Activated CD4-positive, alpha-beta memory T cell treated with anti-CD3 and anti-CD28 coated beads, Interleukin-2, amount 10 ng/mL, durations not matched to agents 7 days and 5 days (primary cell): Measurements from ENCODE around the gene EPS15. TPM values are rescaled to one million over a fixed set of nuclear protein-coding genes. Genes with fewer than 3 reads are reported as not detected.
"Not testable (repeated sequence)": the region's sequence is repeated elsewhere in the genome, so short reads cannot be mapped to it uniquely, and the experiment has no call there.

Experiments
- CTCF ChIA-PET: fragments of 350-600 bp; sonication (Branson Sonifier 250); formaldehyde crosslinking; loops from one replicate; lab custom pipeline; 2021; ENCODE audit warnings: antibody characterized with exemption, inconsistent platforms; lab: Charles Lee
- POLR2A ChIA-PET: fragments of 350-600 bp; sonication (Branson Sonifier 250); formaldehyde crosslinking; loops from one replicate; lab custom pipeline; 2021; ENCODE audit warnings: antibody characterized with exemption; lab: Charles Lee
- DNase-seq: peaks from one replicate; pipeline ENCODE4 v3.0.0-alpha.2; 2020
- H3K27ac Mint-ChIP-seq: one replicate; pipeline ENCODE4 v1.8.0; 2021; ENCODE audit warnings: mild to moderate bottlenecking, mixed read lengths
- H3K27me3 Mint-ChIP-seq: one replicate; pipeline ENCODE4 v1.8.0; 2021; ENCODE audit warnings: mixed read lengths
- H3K36me3 Mint-ChIP-seq: one replicate; pipeline ENCODE4 v1.8.0; 2021; ENCODE audit warnings: low read depth, mixed read lengths
- H3K4me1 Mint-ChIP-seq: one replicate; pipeline ENCODE4 v1.8.0; 2021; ENCODE audit warnings: mixed read lengths
- H3K4me3 Mint-ChIP-seq: one replicate; pipeline ENCODE4 v1.8.0; 2021; ENCODE audit warnings: mild to moderate bottlenecking, mixed read lengths
- H3K9me3 Mint-ChIP-seq: one replicate; pipeline ENCODE4 v1.8.0; 2021; ENCODE audit warnings: mixed read lengths
- total RNA-seq, 2 experiments: library from RNA; stranded (reverse); gene quantifications; one replicate each; pipeline ENCODE4 v1.2.3, GENCODE V29; 2021

Gene EPS15
- total RNA-seq, 2 experiments from 2014 or later = 71.8 to 75.0 TPM

DNA sequence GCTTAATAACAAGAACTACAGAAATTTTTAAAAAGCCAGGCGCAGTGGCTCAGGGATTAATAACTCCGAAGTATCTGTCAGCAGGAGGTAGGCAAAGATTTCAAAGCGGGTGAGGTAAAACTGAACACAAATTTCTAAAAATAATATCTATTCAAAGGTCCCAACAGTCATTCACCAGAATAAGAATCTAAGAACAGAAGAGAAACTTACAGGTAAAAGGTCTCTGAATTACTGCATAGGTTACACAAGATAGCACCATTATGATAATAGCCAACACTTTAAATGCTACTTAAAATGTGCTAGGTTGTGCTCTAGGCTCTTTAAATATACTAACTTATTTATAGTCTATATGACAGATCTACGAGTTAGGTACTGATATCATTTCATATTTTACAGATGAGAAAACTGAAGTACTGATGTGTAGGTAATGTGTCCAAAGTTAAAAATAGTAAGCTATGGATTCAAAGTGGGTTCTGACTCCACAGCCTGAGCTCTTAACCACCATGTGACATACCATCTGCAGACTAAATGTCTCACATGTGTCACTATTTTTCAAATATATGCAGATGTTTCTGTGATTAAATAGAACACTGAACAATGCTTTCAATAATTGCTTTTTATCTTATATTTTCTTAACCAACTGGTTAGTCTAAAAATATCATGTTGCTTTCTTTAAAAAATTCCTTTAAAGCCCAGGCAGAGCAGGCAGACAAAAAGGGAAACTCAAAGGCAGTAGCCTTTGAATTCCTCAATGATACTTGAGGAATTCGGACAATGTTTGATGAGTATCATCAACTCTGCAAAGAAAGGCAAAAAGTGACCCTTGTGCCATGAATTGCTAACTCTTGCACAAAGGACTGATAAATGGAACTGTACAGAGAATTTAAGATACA, 108.3 kb downstream of the EPS15 start:
- H3K27ac Mint-ChIP-seq = no peak overlapping the region
- CTCF ChIA-PET = no interaction called here
- no peak overlapping the region for H3K4me3 Mint-ChIP-seq
- H3K9me3 Mint-ChIP-seq = no peaks in the 10 kb centered on the region
- DNase-seq = no peak
- H3K4me1 Mint-ChIP-seq = peaks cover 6% of the 10 kb centered on the region
- H3K27me3 Mint-ChIP-seq = no peaks in the 10 kb centered on the region
- H3K36me3 Mint-ChIP-seq = peaks cover 54% of the 10 kb centered on the region
- POLR2A ChIA-PET = no interaction called here

DNA sequence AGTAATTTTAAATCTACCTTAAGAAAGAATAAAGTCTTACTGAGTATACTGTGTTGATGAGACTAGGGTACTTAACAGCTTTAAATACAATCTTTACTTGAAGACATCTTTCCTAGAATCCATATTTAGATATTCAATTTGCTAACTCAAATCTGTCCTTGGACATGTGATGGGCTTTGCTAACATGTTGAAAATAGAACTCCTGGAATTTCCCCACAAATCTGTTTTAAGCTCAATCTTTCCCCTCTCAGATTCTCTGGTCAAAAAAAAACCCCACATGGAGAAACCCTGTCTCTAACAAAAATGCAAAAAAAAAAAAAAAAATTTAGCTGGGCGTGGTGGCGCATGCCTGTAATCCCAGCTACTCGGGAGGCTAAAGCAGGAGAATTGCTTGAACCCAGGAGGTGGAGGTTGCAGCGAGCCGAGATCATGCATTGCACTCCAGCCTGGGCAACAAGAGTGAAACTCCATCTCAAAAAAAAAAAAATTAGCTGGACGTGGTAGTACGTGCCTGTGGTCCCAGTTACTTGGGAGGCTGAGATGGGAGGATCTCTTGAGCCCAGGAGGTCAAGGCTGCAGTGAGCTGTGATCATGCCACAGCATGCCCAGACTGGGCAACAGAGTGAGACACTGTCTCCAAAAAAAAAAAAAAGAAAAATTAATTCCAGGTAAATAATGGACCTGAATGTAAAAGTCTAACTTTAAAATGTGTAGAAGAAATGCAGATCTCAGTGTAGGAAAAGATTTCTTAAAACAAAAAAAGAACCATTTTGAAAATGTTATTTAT, 109.1 kb downstream of the EPS15 start:
- DNase-seq, POLR2A ChIA-PET, H3K4me3 Mint-ChIP-seq, H3K9me3 Mint-ChIP-seq, H3K4me1 Mint-ChIP-seq, H3K27ac Mint-ChIP-seq, CTCF ChIA-PET, H3K27me3 Mint-ChIP-seq: not testable (repeated sequence)
- peaks cover 60% of the 10 kb centered on the region for H3K36me3 Mint-ChIP-seq

DNA sequence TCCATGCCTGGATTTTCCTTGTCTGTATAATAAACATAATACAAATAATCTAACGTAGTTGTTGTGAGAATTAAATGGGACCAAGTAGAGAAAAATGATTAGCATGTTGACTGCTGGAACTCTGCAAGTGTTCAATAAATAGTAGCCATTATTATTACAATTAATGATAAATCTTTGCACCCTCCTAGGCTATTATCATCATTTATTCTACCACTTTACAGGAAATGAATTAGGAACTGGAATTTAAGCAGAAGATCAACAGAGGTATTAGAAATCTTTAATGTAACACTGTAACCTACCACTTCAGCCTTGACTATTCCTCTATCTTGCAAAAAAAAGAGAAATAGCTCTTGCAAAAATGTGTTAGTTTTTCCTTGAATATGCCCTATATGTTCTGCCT, 126.8 kb downstream of the EPS15 start:
- no peaks in the 10 kb centered on the region for H3K27me3 Mint-ChIP-seq
- no peaks in the 10 kb centered on the region for H3K4me1 Mint-ChIP-seq
- no peak overlapping the region for H3K27ac Mint-ChIP-seq
- CTCF ChIA-PET = no interaction called here
- DNase-seq = no peak
- peaks cover 41% of the 10 kb centered on the region for H3K36me3 Mint-ChIP-seq
- POLR2A ChIA-PET = interaction anchor here (0.6 kb wide), 1 partner anchor 9 kb away, joined by 3 read pairs; no protein-coding TSS in a partner anchor
- H3K4me3 Mint-ChIP-seq = no peak overlapping the region
- no peaks in the 10 kb centered on the region for H3K9me3 Mint-ChIP-seq

DNA sequence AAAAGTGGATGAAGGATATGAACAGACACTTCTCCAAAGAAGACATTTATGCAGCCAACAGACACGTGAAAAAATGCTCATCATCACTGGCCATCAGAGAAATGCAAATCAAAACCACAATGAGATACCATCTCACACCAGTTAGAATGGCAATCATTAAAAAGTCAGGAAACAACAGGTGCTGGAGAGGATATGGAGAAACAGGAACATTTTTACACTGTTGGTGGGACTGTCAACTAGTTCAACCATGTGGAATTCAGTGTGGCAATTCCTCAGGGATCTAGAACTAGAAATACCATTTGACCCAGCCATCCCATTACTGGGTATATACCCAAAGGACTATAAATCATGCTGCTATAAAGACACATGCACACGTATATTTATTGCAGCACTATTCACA, 128.4 kb downstream of the EPS15 start:
- DNase-seq, POLR2A ChIA-PET, H3K9me3 Mint-ChIP-seq, H3K4me3 Mint-ChIP-seq, H3K27me3 Mint-ChIP-seq, H3K27ac Mint-ChIP-seq, CTCF ChIA-PET, H3K4me1 Mint-ChIP-seq: not testable (repeated sequence)
- H3K36me3 Mint-ChIP-seq = peaks cover 44% of the 10 kb centered on the region

DNA sequence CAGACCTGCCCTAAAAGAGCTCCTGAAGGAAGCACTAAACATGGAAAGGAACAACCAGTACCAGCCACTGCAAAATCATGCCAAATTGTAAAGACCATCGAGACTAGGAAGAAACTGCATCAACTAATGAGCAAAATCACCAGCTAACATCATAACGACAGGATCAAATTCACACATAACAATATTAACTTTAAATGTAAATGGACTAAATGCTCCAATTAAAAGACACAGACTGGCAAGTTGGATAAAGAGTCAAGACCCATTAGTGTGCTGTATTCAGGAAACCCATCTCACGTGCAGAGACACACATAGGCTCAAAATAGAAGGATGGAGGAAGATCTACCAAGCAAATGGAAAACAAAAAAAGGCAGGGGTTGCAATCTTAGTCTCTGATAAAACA, 131.8 kb downstream of the EPS15 start:
- DNase-seq, H3K4me3 Mint-ChIP-seq, H3K4me1 Mint-ChIP-seq, H3K27ac Mint-ChIP-seq, H3K27me3 Mint-ChIP-seq, POLR2A ChIA-PET, CTCF ChIA-PET: not testable (repeated sequence)
- peaks cover 59% of the 10 kb centered on the region for H3K36me3 Mint-ChIP-seq
- peaks cover 17% of the 10 kb centered on the region for H3K9me3 Mint-ChIP-seq

DNA sequence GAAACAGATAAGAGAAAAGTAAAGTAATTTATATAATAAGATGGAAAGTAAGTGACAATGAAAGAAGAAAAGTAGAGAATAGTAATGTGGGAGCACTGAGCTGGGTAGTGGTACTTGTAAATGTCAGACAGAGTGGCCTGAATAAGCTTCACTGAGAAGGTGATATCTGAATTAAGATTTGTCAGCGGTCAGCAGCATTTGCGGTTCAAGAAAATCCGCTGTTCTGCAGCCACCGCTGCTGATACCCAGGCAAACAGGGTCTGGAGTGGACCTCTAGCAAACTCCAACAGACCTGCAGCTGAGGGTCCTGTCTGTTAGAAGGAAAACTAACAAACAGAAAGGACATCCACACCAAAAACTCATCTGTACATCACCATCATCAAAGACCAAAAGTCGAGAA, 132.8 kb downstream of the EPS15 start:
- Mint-ChIP-seq H3K36me3 (peaks cover 59% of the 10 kb centered on the region), H3K9me3 (peaks cover 17% of the 10 kb centered on the region)
- H3K4me3 Mint-ChIP-seq, DNase-seq, H3K27ac Mint-ChIP-seq, H3K4me1 Mint-ChIP-seq, H3K27me3 Mint-ChIP-seq, CTCF ChIA-PET: not testable (repeated sequence)
- POLR2A ChIA-PET = interaction anchor here (0.9 kb wide), 1 partner anchor 11 kb away, joined by 3 read pairs; no protein-coding TSS in a partner anchor

DNA sequence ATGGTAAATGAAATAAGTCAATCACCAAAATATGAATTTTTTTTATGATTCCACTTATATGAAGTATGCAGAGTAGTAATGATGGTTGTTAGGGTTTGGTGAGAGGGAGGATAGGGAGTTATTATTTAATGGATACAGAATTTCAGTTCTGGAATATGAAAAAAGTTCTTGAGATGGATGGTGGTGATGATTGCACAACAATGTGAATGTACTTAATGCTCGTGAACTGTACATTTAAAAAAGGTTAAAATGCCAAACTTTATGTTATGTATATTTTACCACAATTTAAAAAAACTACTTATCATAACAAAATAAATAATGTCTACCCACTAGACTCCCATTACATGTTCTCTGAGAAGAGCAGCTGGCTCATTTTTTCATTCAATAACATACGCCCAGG, 133.3 kb downstream of the EPS15 start:
- ChIA-PET CTCF (no interaction called here), POLR2A (interaction anchor here (0.9 kb wide), 1 partner anchor 12 kb away, joined by 3 read pairs; no protein-coding TSS in a partner anchor)
- H3K36me3 Mint-ChIP-seq = peaks cover 62% of the 10 kb centered on the region

DNA sequence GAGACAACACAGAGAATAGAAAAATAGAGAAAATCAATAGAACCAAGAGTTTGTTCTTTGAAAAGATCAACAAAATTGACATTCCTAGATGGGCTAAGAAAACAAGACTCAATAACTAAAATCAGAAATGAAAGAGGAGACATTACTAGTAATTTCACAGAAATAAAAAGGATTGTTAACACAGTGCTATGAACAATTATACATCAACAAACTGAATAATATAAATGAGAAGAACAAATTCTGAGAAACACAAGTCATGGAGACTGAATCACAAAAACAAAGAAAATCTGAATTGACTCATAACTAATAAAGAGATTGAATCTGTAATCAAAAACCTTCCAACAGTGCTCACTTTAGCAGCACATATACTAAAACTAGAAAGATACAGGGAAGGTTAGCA, 137.1 kb downstream of the EPS15 start:
- CTCF ChIA-PET = no interaction called here
- no peak overlapping the region for H3K27ac Mint-ChIP-seq

More for the DNA sequence above, 133.3 kb downstream of the EPS15 start:
- H3K4me1 Mint-ChIP-seq = no peaks in the 10 kb centered on the region
- no peak overlapping the region for H3K4me3 Mint-ChIP-seq
- DNase-seq = no peak
- H3K9me3 Mint-ChIP-seq = peaks cover 17% of the 10 kb centered on the region
- H3K27ac Mint-ChIP-seq = no peak overlapping the region
- no peaks in the 10 kb centered on the region for H3K27me3 Mint-ChIP-seq

DNA sequence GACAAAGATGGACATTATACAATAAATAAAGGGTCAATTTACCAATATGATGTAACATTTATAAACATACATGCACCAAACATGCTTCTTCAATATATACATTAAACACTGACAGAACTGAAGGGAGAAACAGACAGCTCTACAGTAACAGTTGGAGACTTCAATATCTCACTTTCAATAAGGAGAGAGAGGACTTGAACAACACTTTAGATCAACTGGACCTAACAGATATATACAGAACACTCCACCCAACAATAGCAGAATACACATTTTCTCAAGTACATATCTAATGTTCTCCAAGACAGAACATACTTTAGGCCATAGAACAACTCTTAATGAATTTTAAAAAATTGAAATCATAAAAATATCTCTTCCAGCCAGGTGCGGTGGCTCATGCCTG, 138.1 kb downstream of the EPS15 start:
- no peak for DNase-seq
- no peak overlapping the region for H3K4me3 Mint-ChIP-seq
- ChIA-PET CTCF (no interaction called here), POLR2A (no interaction called here)
- no peaks in the 10 kb centered on the region for H3K4me1 Mint-ChIP-seq
- H3K36me3 Mint-ChIP-seq = peaks cover 67% of the 10 kb centered on the region
- H3K9me3 Mint-ChIP-seq = peaks cover 17% of the 10 kb centered on the region
- no peaks in the 10 kb centered on the region for H3K27me3 Mint-ChIP-seq
- no peak overlapping the region for H3K27ac Mint-ChIP-seq

More for the DNA sequence above, 137.1 kb downstream of the EPS15 start:
- POLR2A ChIA-PET = no interaction called here
- no peaks in the 10 kb centered on the region for H3K27me3 Mint-ChIP-seq
- H3K36me3 Mint-ChIP-seq = peaks cover 74% of the 10 kb centered on the region
- H3K4me3 Mint-ChIP-seq = no peak overlapping the region
- no peak for DNase-seq
- peaks cover 17% of the 10 kb centered on the region for H3K9me3 Mint-ChIP-seq
- no peaks in the 10 kb centered on the region for H3K4me1 Mint-ChIP-seq

DNA sequence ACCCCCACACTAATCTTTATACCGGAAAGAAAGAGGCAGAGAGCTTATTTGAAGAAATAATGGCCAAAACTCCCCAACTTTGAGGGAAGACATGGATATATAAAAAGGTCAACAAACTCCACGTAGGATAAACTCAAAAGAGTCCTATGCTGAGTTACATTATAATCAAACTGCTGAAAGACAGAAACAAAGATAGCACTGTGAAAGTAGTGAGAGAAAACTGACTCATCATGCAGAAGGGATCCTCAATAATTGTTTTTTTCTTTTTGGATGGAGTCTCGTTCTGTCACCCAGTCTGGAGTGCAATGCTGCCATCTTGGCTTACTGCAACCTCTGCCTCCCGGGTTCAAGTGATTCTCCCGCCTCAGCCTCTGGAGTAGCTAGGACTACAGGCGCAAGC, 140.2 kb downstream of the EPS15 start:
- Mint-ChIP-seq H3K27ac (no peak overlapping the region), H3K9me3 (peaks cover 10% of the 10 kb centered on the region), H3K4me1 (no peaks in the 10 kb centered on the region), H3K27me3 (no peaks in the 10 kb centered on the region), H3K36me3 (peaks cover 49% of the 10 kb centered on the region), H3K4me3 (no peak overlapping the region)
- no peak for DNase-seq
- ChIA-PET CTCF (no interaction called here), POLR2A (no interaction called here)

DNA sequence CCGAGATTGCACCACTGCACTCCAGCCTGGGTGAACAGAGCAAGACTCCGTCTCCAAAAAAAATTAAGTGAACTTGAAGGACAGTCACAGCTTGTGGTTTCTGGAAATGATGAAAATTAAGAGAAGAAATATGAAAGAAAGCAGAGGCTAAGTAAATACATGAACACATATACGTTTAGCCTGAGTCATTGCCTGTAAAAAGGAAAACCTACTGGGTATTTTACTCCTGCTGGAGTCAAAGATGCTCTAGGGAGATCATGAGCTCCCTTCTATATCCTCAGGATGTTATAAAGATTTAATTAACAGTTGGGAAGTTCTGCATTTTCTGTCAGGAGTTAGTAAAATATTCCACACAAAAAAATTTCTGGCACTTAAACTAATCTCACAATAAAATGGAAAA, 145.2 kb downstream of the EPS15 start:
- ChIA-PET CTCF (interaction anchor here (0.6 kb wide), 1 partner anchor 83 kb away, joined by 4 read pairs; no protein-coding TSS in a partner anchor), POLR2A (no interaction called here)
- no peak overlapping the region for H3K27ac Mint-ChIP-seq
- H3K4me1 Mint-ChIP-seq = no peaks in the 10 kb centered on the region
- H3K27me3 Mint-ChIP-seq = no peaks in the 10 kb centered on the region
- no peak for DNase-seq
- no peak overlapping the region for H3K4me3 Mint-ChIP-seq
- peaks cover 29% of the 10 kb centered on the region for H3K36me3 Mint-ChIP-seq
- no peaks in the 10 kb centered on the region for H3K9me3 Mint-ChIP-seq

DNA sequence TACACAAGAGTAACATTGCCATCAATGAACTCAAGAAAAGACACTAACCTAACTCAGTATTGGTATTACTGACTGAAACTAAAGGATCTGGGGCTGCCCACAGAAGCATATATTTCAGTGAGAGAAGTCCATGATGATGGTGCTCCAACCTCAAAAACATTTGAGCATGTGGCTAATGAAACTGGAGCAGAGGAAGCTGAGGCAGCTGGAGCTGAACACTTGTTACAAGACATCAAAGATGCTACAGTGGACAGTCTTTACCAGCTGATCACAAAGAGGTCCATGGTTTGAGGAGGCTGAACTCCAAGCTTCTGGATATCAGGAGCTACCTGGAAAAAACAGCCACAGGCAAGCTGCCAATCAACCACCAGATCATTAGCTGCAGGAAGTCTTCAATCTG, 146.5 kb downstream of the EPS15 start:
- no peaks in the 10 kb centered on the region for H3K4me1 Mint-ChIP-seq
- no peak for DNase-seq
- H3K4me3 Mint-ChIP-seq = no peak overlapping the region
- ChIA-PET POLR2A (no interaction called here), CTCF (no interaction called here)
- H3K27me3 Mint-ChIP-seq = no peaks in the 10 kb centered on the region
- H3K27ac Mint-ChIP-seq = no peak overlapping the region
- H3K9me3 Mint-ChIP-seq = no peaks in the 10 kb centered on the region
- H3K36me3 Mint-ChIP-seq = peaks cover 24% of the 10 kb centered on the region

DNA sequence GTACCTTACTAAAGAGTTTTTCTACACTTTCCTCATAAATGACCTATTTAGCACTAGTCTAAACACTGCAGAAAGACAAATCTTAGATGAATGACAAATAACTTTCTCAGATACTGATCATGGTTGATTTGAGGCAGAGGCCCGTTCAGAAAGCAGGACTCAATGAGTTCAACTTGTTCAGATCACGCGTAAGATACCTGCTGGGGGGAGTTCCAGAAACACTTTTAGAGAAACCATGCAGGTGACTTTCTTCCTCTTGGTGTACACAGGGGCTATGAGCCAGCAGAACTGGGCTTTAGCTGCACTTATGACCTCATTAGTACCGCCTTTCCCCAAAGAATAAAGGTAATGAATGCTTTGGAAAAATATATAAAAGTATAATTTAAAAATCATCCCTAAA, 149.9 kb downstream of the EPS15 start:
- Mint-ChIP-seq H3K27me3 (no peaks in the 10 kb centered on the region), H3K27ac (no peak overlapping the region), H3K9me3 (no peaks in the 10 kb centered on the region), H3K4me1 (no peaks in the 10 kb centered on the region), H3K4me3 (no peak overlapping the region), H3K36me3 (peaks cover 26% of the 10 kb centered on the region)
- DNase-seq = no peak
- ChIA-PET POLR2A (no interaction called here), CTCF (no interaction called here)
